LNCAP (cell line): ENCODE results near the gene ZFC3H1.

ENCODE experiments used
- CTCF ChIP-seq: fragments of 450-650 bp; IDR thresholded peaks from 2 replicates; pipeline ENCODE4 v1.5.1; 2017; ENCODE audit warnings: mild to moderate bottlenecking

The ZFC3H1 gene

DNA sequence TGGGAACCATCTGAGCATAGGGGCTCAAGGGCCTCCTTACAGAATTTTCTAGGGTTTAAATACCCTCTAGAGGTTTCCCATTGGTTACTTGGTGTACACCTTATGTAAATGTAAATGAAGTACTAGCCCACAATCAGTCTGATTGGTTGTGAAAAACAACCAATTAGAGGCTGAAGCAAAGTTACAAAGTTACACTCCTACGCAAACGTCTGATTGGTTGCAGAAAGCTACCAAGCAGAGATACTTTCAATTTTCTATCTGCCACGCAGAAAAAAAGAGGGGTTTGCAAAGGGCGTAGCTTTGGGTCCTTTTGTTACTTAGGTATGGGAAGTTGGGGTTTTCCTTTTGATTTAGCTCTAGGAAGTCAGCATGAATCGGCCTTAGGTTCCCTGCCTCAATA, 20.4 kb upstream of the ZFC3H1 start:
- no peak for TF ChIP-seq CTCF

GRCh38 chr12:71683633-71684032, 20.0 kb upstream of the ZFC3H1 start:
- TF ChIP-seq CTCF: no peak

- no peak for TF ChIP-seq CTCF
These were observed 18.8 kb upstream of the ZFC3H1 start for GRCh38 chr12:71682466-71682865.

- TF ChIP-seq CTCF: no peak
These were observed 8.2 kb upstream of the ZFC3H1 start for GRCh38 chr12:71671816-71672215.

- no peak for TF ChIP-seq CTCF
These were observed 7.7 kb upstream of the ZFC3H1 start for GRCh38 chr12:71671311-71671710.

DNA sequence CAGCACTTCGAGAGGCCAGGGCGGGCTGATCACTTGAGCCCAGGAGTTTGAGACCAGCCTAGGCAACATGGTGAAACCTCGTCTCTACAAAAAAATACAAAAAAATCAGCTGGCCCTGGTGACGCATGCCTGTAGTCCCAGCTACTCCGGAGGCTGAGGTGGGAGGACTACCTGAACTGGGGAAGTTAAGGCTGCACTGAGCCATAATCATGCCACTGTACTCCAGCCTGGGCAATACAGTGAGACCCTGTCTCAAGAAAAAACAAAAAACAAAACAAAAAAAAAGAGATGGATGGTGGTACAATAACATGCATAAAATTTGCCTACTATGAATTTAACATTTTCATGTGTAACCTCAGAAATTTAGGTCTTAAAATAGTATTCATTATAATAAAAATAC, 2.6 kb upstream of the ZFC3H1 start:
- TF ChIP-seq CTCF: no peak

- no peak for TF ChIP-seq CTCF
These were observed 1.4 kb upstream of the ZFC3H1 start for GRCh38 chr12:71665090-71665463.

DNA sequence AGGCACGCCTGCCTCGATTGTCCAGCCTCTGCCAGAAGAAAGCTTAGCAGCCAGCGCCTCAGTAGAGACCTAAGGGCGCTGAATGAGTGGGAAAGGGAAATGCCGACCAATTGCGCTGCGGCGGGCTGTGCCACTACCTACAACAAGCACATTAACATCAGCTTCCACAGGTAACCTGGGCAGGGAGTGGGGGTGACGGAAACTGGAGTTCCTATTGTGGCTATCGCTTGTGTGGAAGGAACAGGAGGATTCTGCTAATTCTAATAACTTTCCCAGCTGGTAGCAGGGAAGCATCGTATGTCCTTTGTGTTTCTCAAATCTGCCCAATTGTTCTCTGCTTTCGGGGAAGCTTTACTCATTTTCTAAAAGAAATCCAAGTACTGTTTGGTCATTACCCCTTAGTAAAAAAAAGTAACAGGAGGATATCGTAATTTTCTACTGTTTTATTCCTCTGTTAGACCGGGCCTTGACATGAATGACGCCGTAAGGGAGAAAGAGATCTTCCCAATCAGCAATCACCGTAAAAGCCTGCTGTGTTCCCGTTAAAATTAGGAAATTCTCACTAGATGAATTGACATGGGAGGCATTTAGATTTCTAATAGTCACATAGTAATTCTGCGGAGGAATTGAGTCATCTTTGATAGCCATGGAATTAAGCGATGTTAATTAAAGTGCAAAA, 902 bp upstream of the ZFC3H1 start:
- TF ChIP-seq CTCF: no peak
